ENCODE data around the gene PPEF2. TPM values are rescaled to one million over a fixed set of nuclear protein-coding genes. Genes with fewer than 3 reads are reported as not detected.
"Not testable (repeated sequence)": the region's sequence is repeated elsewhere in the genome, so short reads cannot be mapped to it uniquely, and the experiment has no call there.

The PPEF2 gene
- total RNA-seq, 1 donor from 2014 or later: not detected

GRCh38 chr4:75849461-75849860, 52.8 kb downstream of the PPEF2 start:
- FAIRE-seq: no peak
- Histone ChIP-seq H3K4me3 (ENCODE audit: low read depth, low read length) (no peak overlapping the region), H3K36me3 (ENCODE audit: control insufficient read depth, insufficient read depth, low read length) (no peaks in the 10 kb centered on the region), H3K27me3 (ENCODE audit: control insufficient read depth, insufficient read depth, low read length) (no peaks in the 10 kb centered on the region)
- TF ChIP-seq, protein P1, sequence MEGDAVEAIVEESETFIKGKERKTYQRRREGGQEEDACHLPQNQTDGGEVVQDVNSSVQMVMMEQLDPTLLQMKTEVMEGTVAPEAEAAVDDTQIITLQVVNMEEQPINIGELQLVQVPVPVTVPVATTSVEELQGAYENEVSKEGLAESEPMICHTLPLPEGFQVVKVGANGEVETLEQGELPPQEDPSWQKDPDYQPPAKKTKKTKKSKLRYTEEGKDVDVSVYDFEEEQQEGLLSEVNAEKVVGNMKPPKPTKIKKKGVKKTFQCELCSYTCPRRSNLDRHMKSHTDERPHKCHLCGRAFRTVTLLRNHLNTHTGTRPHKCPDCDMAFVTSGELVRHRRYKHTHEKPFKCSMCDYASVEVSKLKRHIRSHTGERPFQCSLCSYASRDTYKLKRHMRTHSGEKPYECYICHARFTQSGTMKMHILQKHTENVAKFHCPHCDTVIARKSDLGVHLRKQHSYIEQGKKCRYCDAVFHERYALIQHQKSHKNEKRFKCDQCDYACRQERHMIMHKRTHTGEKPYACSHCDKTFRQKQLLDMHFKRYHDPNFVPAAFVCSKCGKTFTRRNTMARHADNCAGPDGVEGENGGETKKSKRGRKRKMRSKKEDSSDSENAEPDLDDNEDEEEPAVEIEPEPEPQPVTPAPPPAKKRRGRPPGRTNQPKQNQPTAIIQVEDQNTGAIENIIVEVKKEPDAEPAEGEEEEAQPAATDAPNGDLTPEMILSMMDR (IDR thresholded peaks at IDR 0.05; ENCODE audit: insufficient read depth, low read length, severe bottlenecking): no peak
- DNase-seq (ENCODE audit: low read depth): peak; percentile 43

DNA sequence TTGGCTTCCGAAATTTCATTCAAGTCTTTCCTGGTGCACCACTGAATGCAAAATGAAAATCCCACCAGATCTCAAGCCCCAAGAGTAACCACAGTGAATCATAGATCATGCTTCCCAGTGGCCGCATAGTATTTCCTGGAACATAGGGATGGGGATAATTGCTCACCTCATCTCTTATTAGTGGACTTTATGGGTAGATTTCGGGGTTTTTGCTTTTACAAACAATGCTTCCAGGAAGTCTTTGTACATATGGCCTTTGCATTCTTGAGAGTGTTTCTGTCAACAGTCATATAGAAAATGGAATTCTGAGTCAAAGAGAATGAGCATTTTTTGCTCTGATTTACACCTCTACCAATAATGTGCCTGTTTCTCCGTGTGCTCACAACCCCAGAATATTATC, 53.4 kb downstream of the PPEF2 start:
- Histone ChIP-seq H3K27me3 (ENCODE audit: control insufficient read depth, insufficient read depth, low read length) (no peaks in the 10 kb centered on the region), H3K36me3 (ENCODE audit: control insufficient read depth, insufficient read depth, low read length) (no peaks in the 10 kb centered on the region), H3K4me3 (ENCODE audit: low read depth, low read length) (no peak overlapping the region)
- FAIRE-seq (no peak), DNase-seq (ENCODE audit: low read depth) (peak; percentile 15)
- TF ChIP-seq, protein P1 (IDR thresholded peaks at IDR 0.05; ENCODE audit: insufficient read depth, low read length, severe bottlenecking): no peak

DNA sequence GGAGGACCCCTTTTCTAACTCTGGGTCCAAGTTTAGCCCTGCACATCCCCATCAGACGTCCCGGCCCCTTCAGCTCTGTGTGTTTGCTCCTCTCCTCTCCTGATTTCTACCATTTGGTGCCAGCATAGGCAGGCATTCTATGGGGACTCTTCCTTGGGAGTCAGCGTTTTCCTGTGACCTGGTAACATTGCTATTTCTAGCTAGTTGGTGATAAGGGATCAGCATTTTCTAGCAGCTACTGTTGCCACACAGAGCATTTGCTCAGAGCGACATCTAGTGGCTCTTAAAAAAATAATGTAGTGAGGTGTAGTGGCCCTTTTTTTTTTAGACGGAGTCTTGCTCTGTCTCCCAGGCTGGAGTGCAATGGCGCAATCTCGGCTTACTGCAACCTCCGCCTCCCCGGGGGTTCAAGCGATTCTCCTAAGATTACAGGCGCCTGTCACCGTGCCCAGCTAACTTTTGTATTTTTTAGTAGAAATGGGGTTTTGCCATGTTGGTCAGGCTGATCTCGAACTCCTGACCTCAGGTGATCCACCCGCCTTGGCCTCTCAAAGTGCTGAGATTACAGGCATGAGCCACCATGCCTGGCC, 54.0 kb downstream of the PPEF2 start:
- TF ChIP-seq, protein P1 (IDR thresholded peaks at IDR 0.05; ENCODE audit: insufficient read depth, low read length, severe bottlenecking): peak; percentile 72
- H3K36me3 ChIP-seq (ENCODE audit: control insufficient read depth, insufficient read depth, low read length); FAIRE-seq; H3K4me3 ChIP-seq (ENCODE audit: low read depth, low read length); H3K27me3 ChIP-seq (ENCODE audit: control insufficient read depth, insufficient read depth, low read length): not testable (repeated sequence)
- DNase-seq (ENCODE audit: low read depth): peak; percentile 87

DNA sequence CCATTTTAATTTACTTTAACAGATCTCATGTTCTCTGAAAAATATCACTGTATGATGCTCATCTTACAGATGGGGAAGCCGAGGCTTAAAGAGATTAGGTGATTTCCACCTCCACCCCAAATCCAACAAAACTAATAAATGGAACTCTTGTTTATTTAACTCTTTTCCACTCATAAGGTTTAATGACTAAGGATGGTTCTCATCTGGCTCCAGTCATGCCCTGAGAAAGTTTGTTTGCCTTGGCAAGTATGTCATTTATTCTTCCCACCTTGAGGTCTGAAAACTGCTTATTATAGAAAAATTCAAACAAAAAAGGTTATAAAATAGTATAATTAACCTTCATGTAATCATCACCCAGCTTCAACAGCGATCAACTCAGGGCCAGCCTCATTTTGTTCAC, 56.3 kb downstream of the PPEF2 start:
- TF ChIP-seq, protein P1 (IDR thresholded peaks at IDR 0.05; ENCODE audit: insufficient read depth, low read length, severe bottlenecking): no peak
- no peaks in the 10 kb centered on the region for H3K36me3 ChIP-seq (ENCODE audit: control insufficient read depth, insufficient read depth, low read length)
- H3K27me3 ChIP-seq (ENCODE audit: control insufficient read depth, insufficient read depth, low read length): no peaks in the 10 kb centered on the region
- FAIRE-seq (no peak), DNase-seq (ENCODE audit: low read depth) (no peak)
- H3K4me3 ChIP-seq (ENCODE audit: low read depth, low read length): no peak overlapping the region

GRCh38 chr4:75844151-75844662, 58.0 kb downstream of the PPEF2 start:
- TF ChIP-seq, protein P1 (IDR thresholded peaks at IDR 0.05; ENCODE audit: insufficient read depth, low read length, severe bottlenecking): no peak
- DNase-seq (ENCODE audit: low read depth) (no peak), FAIRE-seq (no peak)
- Histone ChIP-seq H3K4me3 (ENCODE audit: low read depth, low read length) (no peak overlapping the region), H3K27me3 (ENCODE audit: control insufficient read depth, insufficient read depth, low read length) (no peaks in the 10 kb centered on the region), H3K36me3 (ENCODE audit: control insufficient read depth, insufficient read depth, low read length) (no peaks in the 10 kb centered on the region)

- Histone ChIP-seq H3K36me3 (ENCODE audit: control insufficient read depth, insufficient read depth, low read length) (no peaks in the 10 kb centered on the region), H3K4me3 (ENCODE audit: low read depth, low read length) (no peak overlapping the region), H3K27me3 (ENCODE audit: control insufficient read depth, insufficient read depth, low read length) (no peaks in the 10 kb centered on the region)
- no peak for FAIRE-seq
- no peak for DNase-seq (ENCODE audit: low read depth)
- TF ChIP-seq, protein P1 (IDR thresholded peaks at IDR 0.05; ENCODE audit: insufficient read depth, low read length, severe bottlenecking): no peak
These were observed 58.7 kb downstream of the PPEF2 start for GRCh38 chr4:75843596-75843995.
